Esophagus squamous epithelium (tissue), 5 donors: ENCODE measurements around the gene FTH1. TPM values are rescaled to one million over a fixed set of nuclear protein-coding genes. Genes with fewer than 3 reads are reported as not detected.

ENCODE experiments used
- DNase-seq: peaks from one replicate; lab custom pipeline; 2025; lab: John Stamatoyannopoulos, UW
- H3K27ac ChIP-seq, 4 donors: fragments of 200-600 bp; sonication (generic); one replicate each; pipeline ENCODE4 v1.5.1; 2016 to 2019; ENCODE audit warnings: mild to moderate bottlenecking in 1 of 4
- H3K27me3 ChIP-seq, 4 donors: fragments of 200-600 bp; sonication (generic); 1 replicate in 3 of 4; 2 replicates in 1 of 4; pipeline versions ENCODE4 v1.5.1 to v1.6.0; 2017 to 2021; ENCODE audit warnings: antibody characterized with exemption in 1 of 4
- H3K36me3 ChIP-seq, 3 donors: fragments of 200-600 bp; sonication (generic); one replicate each; pipeline ENCODE4 v1.5.1; 2016 to 2019
- H3K4me1 ChIP-seq, 3 donors: fragments of 200-600 bp; sonication (generic); one replicate each; pipeline ENCODE4 v1.5.1; 2017 to 2019
- H3K4me3 ChIP-seq, 4 donors: fragments of 200-600 bp; sonication (generic); 1 replicate in 3 of 4; 2 replicates in 1 of 4; pipeline ENCODE4 v1.5.1; 2016 to 2019; ENCODE audit warnings: mild to moderate bottlenecking in 2 of 4, moderate library complexity in 1 of 4
- H3K9me3 ChIP-seq, 3 donors: fragments of 200-600 bp; sonication (generic); one replicate each; pipeline ENCODE4 v1.5.1; 2016 to 2019
- CTCF ChIP-seq, 6 experiments: fragments of 450-650 bp in 4 of 6; fragments of 200-600 bp in 2 of 6; sonication (generic) in 2 of 6; IDR thresholded peaks; one replicate each; pipeline ENCODE4 v1.5.1; 2016 to 2019; ENCODE audit warnings: antibody characterized with exemption in 6 of 6, mild to moderate bottlenecking in 4 of 6, moderate library complexity in 4 of 6
- POLR2A ChIP-seq, 4 donors: fragments of 450-650 bp; IDR thresholded peaks; one replicate each; pipeline ENCODE4 v1.6.1; 2017; ENCODE audit warnings: antibody characterized with exemption in 4 of 4, mild to moderate bottlenecking in 4 of 4, moderate library complexity in 3 of 4
- WGBS, 2 donors: methylation state at CpG; one replicate each; pipeline ENCODE4 v1.1.5; 2018; 5-methylcytosine and 5-hydroxymethylcytosine counted together
- intact Hi-C: fragments of 100-400 bp; cut with DNase I; formaldehyde crosslinking; loops from one replicate; pipeline ENCODE4 v1.15.0; 2022
- small RNA-seq, 4 donors: library from RNA; depleted of rRNA; stranded (forward); fragments of <200 nt; gene quantifications; one replicate each; pipeline ENCODE3, GENCODE V24; 2016
- total RNA-seq, 4 donors: library from RNA; depleted of rRNA; stranded (reverse); fragments of >200 nt; gene quantifications; one replicate each; pipeline ENCODE4 v1.1.0, GENCODE V29; 2016
- donor health status: DM: yes; HTN: yes; CAD: no.

The FTH1 gene
- total RNA-seq, 4 donors from 2014 or later, result 716 to 1,904 (median 760) TPM

- DNase-seq, result no peak
- Histone ChIP-seq H3K27ac (no peak overlapping the region), H3K4me3 (no peak overlapping the region), H3K4me1 (peaks cover 19 to 94% (median 25%) of the 10 kb centered on the region in 3 donors), H3K36me3 (no peaks in the 10 kb centered on the region), H3K27me3 (peaks cover 0 to 45% (median 0%) of the 10 kb centered on the region in 4 donors), H3K9me3 (no peaks in the 10 kb centered on the region)
- TF ChIP-seq CTCF (IDR thresholded peaks at IDR 0.05), result no peak
- TF ChIP-seq POLR2A (IDR thresholded peaks at IDR 0.05), result no peak
- intact Hi-C loops, result no loop called here
- WGBS, 2 donors, result 85 to 86% methylated on average over 5 of the region's 7 CpGs
Measured at GRCh38 chr11:61914471-61915171, 52.8 kb downstream of the FTH1 start.

Small RNA genes lying within 50 kb of the gene (small RNA-seq; reads per million reads assigned to genes)
- 0 reads per million in 4 donors for gene RNU6-1243P

Other genes with a start within 250 kb of the FTH1 start
- gene MYRF, start 215.0 kb downstream of the FTH1 start, total RNA-seq, result under 1 TPM in 3 of 4 donors, not detected in 1; 0.09 to 0.95 (median 0.22) TPM
- gene TMEM258, start 175.0 kb downstream of the FTH1 start, total RNA-seq, result 10 to 100 TPM; 32.3 to 54.2 (median 37.9) TPM
- gene FEN1, start 174.7 kb downstream of the FTH1 start, total RNA-seq, result 10 to 100 TPM; 11.4 to 38.1 (median 23.5) TPM
- 1 to 10 TPM; 2.1 to 8.3 (median 7.1) TPM for gene FADS1, start 150.6 kb downstream of the FTH1 start, total RNA-seq
- gene FADS2, start 139.3 kb downstream of the FTH1 start, total RNA-seq, result 10 to 100 TPM in 1 of 4 donors, 1 to 10 TPM in 3; 2.2 to 13.7 (median 6.8) TPM
- gene FADS3, start 76.1 kb downstream of the FTH1 start, total RNA-seq, result 10 to 100 TPM in 1 of 4 donors, 1 to 10 TPM in 3; 6.1 to 16.0 (median 7.1) TPM
- 10 to 100 TPM in 1 of 4 donors, 1 to 10 TPM in 2, under 1 TPM in 1; 0.15 to 10.3 (median 5.0) TPM for gene RAB3IL1, start 50.1 kb downstream of the FTH1 start, total RNA-seq
- 1 to 10 TPM in 1 of 4 donors, under 1 TPM in 3; 0.08 to 2.7 (median 0.39) TPM for gene BEST1, start 17.3 kb downstream of the FTH1 start, total RNA-seq
- gene INCENP, start 156.4 kb upstream of the FTH1 start, total RNA-seq, result 10 to 100 TPM; 33.8 to 84.0 (median 53.1) TPM
- not detected for gene SCGB1D1, start 222.6 kb upstream of the FTH1 start, total RNA-seq
- gene SCGB2A1, start 241.0 kb upstream of the FTH1 start, total RNA-seq, result 1 to 10 TPM in 1 of 4 donors, not detected in 3; 1.6 TPM